ENCODE data around the gene FFAR3. TPM values are rescaled to one million over a fixed set of nuclear protein-coding genes. Genes with fewer than 3 reads are reported as not detected.
"Not testable (repeated sequence)": the region's sequence is repeated elsewhere in the genome, so short reads cannot be mapped to it uniquely, and the experiment has no call there.

The FFAR3 gene
- total RNA-seq, 3 donors from 2014 or later, result 0.16 to 0.33 TPM; not detected in 1

GRCh38 chr19:35378356-35378755 lies 20.1 kb downstream of the FFAR3 start:
- Histone ChIP-seq H3K4me1 (no peaks in the 10 kb centered on the region), H3K9me3 (no peaks in the 10 kb centered on the region), H3K27ac (no peak overlapping the region), H3K4me3 (no peak overlapping the region), H3K27me3 (no peaks in the 10 kb centered on the region), H3K36me3 (no peaks in the 10 kb centered on the region)
- no peak for DNase-seq (ENCODE audit: low spot score in 2 of 2)
- intact Hi-C loops (cut with DNase I; ENCODE audit: low total_unique reads), result no loop called here
- TF ChIP-seq CTCF (IDR thresholded peaks at IDR 0.05) (no peak), POLR2AphosphoS5 (IDR thresholded peaks at IDR 0.05) (no peak), POLR2A (IDR thresholded peaks at IDR 0.05) (no peak)

DNA sequence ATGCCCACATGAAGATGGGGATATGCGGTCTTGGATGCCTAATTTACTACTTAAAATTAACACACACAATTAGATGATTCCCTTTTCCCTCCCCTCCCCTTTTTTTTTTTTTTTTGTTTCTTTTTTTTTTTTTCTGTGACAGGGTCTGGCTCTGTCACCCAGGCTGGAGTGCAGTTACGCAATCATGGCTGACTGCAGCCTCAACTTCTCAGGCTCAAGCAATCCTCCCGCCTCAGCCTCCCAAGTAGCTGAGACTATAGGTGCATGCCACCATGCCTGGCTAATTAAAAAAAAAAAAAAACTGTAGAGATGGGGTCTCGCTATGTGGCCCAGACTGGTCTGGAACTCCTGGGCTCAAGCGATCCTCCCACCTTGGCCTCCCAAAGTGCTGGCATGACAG lies 21.3 kb downstream of the FFAR3 start:
- H3K9me3 ChIP-seq; H3K27me3 ChIP-seq; H3K4me3 ChIP-seq; H3K27ac ChIP-seq; DNase-seq (ENCODE audit: low spot score in 2 of 2); H3K4me1 ChIP-seq; intact Hi-C loops (cut with DNase I; ENCODE audit: low total_unique reads); H3K36me3 ChIP-seq: not testable (repeated sequence)

DNA sequence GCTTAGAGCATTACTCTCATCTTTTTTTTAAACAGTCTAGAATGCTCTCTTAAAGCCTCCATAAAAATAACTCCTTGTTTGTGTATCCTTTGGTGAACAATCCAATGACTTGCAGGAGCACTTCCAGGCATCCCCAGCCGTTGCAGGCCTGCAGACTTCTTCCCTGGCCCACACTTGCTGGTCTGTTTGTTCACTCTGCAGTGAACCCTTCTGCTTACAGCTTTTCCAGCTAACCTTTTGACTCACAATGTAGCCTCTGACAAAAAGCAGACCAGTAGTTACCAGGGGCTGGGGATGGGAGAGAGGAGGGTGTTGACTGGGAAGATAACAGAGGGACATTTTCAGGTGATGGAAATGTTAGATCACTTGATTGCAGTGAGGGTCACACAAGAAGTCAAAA lies 21.7 kb downstream of the FFAR3 start:
- intact Hi-C loops (cut with DNase I; ENCODE audit: low total_unique reads), result no loop called here
- no peak overlapping the region for H3K4me3 ChIP-seq
- no peaks in the 10 kb centered on the region for H3K4me1 ChIP-seq
- DNase-seq (ENCODE audit: low spot score in 2 of 2), result no peak
- no peaks in the 10 kb centered on the region for H3K9me3 ChIP-seq
- H3K36me3 ChIP-seq, result no peaks in the 10 kb centered on the region
- TF ChIP-seq CTCF (IDR thresholded peaks at IDR 0.05) (no peak), POLR2AphosphoS5 (IDR thresholded peaks at IDR 0.05) (no peak), POLR2A (IDR thresholded peaks at IDR 0.05) (no peak)
- H3K27me3 ChIP-seq, result no peaks in the 10 kb centered on the region
- H3K27ac ChIP-seq, result no peak overlapping the region

GRCh38 chr19:35380450-35381124 lies 22.3 kb downstream of the FFAR3 start:
- Histone ChIP-seq H3K27me3 (no peaks in the 10 kb centered on the region), H3K36me3 (no peaks in the 10 kb centered on the region), H3K4me3 (no peak overlapping the region), H3K27ac (no peak overlapping the region), H3K9me3 (no peaks in the 10 kb centered on the region), H3K4me1 (no peaks in the 10 kb centered on the region)
- TF ChIP-seq POLR2AphosphoS5 (IDR thresholded peaks at IDR 0.05) (no peak), POLR2A (IDR thresholded peaks at IDR 0.05) (no peak), CTCF (IDR thresholded peaks at IDR 0.05) (no peak)
- intact Hi-C loops (cut with DNase I; ENCODE audit: low total_unique reads), result no loop called here
- no peak for DNase-seq (ENCODE audit: low spot score in 2 of 2)

DNA sequence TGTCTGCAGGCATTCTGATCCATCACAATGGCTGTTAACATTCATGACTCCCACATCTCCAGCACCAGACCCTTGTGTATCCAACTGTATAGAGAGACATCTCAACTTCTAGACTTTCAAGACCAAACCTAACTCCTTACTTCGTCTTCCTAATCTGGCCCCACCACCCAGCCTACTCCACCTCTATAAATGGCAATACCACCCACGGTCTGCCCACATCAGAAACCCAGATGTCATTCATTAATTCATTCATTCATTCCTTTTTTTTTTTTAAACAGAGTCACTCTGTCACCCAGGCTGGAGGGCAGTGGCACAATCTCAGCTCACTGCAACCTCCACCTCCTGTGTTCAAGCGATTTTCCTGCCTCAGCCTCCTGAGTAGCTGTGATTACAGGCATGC lies 23.1 kb downstream of the FFAR3 start:
- TF ChIP-seq POLR2A (IDR thresholded peaks at IDR 0.05) (no peak), POLR2AphosphoS5 (IDR thresholded peaks at IDR 0.05) (no peak), CTCF (IDR thresholded peaks at IDR 0.05) (no peak)
- intact Hi-C loops (cut with DNase I; ENCODE audit: low total_unique reads), result no loop called here
- no peaks in the 10 kb centered on the region for H3K4me1 ChIP-seq
- H3K27me3 ChIP-seq, result no peaks in the 10 kb centered on the region
- no peak for DNase-seq (ENCODE audit: low spot score in 2 of 2)
- no peaks in the 10 kb centered on the region for H3K9me3 ChIP-seq
- no peak overlapping the region for H3K27ac ChIP-seq
- H3K36me3 ChIP-seq, result no peaks in the 10 kb centered on the region
- H3K4me3 ChIP-seq, result no peak overlapping the region

DNA sequence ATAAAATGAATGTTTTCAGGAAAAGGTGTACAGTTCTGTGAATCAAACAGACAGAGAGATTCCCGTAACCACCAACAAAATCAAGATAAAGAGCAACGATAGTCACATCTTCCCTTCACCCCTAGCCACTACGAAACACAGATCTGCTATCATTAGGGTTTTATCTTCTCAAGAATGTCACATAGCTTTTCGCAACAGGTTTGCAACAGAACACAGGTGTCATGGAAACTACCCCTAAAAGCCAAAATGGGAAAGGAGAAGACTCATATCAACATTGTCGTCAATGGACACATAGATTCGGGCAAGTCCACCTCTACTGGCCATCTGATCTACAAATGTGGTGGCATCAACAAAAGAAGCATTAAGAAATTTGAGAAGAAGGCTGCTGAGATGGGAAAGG lies 23.7 kb downstream of the FFAR3 start:
- TF ChIP-seq POLR2A (IDR thresholded peaks at IDR 0.05) (no peak), POLR2AphosphoS5 (IDR thresholded peaks at IDR 0.05) (no peak), CTCF (IDR thresholded peaks at IDR 0.05) (no peak)
- Histone ChIP-seq H3K4me1 (no peaks in the 10 kb centered on the region), H3K36me3 (no peaks in the 10 kb centered on the region), H3K27me3 (no peaks in the 10 kb centered on the region), H3K9me3 (no peaks in the 10 kb centered on the region), H3K27ac (no peak overlapping the region), H3K4me3 (no peak overlapping the region)
- DNase-seq (ENCODE audit: low spot score in 2 of 2), result no peak
- intact Hi-C loops (cut with DNase I; ENCODE audit: low total_unique reads), result no loop called here
